Dermis blood vessel endothelial cell (primary cell): ENCODE measurements around the gene RBM19. TPM values are rescaled to one million over a fixed set of nuclear protein-coding genes. Genes with fewer than 3 reads are reported as not detected.

Source experiments
- DNase-seq: peaks from one replicate; pipeline ENCODE4 v3.0.0; 2010
- total RNA-seq: library from RNA; depleted of rRNA; stranded (reverse); fragments of >200 nt; gene quantifications from 2 replicates; pipeline ENCODE4 v1.2.3, GENCODE V29; 2014

RBM19 gene
- total RNA-seq, 1 donor from 2014 or later = 15.1 TPM

DNA sequence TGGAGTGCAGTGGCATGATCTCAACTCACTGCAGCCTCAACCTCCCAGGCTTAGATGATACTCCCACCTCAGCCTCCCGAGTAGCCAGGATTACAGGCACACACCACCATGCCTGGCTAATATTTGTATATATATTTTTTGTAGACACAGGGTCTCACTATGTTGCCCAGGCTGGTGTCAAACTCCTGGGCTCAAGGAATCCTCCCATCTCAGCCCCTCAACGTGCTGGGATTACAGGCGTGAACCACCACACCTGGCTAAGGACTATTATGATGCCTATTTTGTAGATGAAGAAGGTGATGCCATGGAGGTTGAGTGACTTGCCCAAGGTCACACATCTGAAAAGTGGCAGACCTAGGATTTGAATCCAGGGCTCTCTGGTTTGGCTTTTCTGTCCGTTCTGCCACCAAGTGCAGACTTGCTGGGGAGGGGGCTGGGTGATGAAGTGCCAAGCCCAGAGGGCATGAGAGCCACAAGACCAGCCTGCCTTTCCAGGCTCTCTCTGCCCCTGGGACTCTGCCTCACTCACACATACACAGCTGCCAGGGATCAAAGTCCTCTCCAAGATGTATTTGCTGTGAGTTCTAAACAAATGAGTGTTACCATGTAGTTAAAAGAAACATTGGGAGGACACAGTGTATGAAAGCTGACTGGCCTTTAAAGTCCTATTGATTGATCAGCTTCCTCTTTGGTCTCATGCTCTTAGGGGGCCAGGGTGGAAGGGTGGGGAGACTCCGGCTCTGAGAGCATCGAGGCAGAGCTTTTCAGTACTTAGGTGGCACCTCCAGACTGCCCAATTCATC lies 21.3 kb upstream of the RBM19 start:
- DNase-seq = no peak

GRCh38 chr12:113984464-113984863 lies 18.3 kb upstream of the RBM19 start:
- DNase-seq = no peak

DNA sequence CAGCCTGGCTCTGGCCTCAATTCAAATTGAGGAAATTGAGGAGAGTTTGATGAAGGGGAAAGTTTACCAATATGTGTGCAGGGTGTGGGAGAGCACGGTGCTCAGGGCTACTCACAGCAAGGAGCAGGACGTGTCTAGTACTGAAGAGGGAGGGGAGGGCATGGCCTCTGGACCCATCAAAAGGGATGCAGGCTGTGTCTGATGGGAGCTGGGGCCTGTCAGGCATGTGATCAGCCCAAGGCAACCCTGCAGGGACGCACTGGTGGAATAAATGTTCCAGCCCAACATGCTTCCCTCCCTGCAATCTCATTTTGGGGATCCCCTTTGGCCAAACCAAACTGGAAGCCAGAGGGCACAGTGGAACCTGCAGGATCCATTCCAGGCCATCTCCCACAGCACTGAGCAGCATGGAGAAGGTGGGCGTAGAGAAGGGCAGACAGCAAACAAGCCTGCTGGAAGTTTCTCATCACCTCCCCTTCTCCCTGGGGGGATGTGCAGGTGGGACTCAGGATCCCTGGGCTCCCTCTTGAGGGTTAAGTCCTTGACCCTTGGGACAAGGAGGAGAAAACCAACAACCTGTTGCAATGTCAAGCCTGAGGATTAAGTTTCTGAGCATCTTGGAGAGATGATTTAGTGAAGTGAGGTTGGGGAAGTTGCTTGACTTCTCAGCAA lies 17.8 kb upstream of the RBM19 start:
- no peak for DNase-seq

GRCh38 chr12:113983265-113983664 lies 17.1 kb upstream of the RBM19 start:
- DNase-seq = no peak

- no peak for DNase-seq
These were observed 15.8 kb upstream of the RBM19 start for GRCh38 chr12:113981876-113982275.

- peak; percentile 85 for DNase-seq
These were observed 14.6 kb upstream of the RBM19 start for GRCh38 chr12:113980537-113981337.

DNA sequence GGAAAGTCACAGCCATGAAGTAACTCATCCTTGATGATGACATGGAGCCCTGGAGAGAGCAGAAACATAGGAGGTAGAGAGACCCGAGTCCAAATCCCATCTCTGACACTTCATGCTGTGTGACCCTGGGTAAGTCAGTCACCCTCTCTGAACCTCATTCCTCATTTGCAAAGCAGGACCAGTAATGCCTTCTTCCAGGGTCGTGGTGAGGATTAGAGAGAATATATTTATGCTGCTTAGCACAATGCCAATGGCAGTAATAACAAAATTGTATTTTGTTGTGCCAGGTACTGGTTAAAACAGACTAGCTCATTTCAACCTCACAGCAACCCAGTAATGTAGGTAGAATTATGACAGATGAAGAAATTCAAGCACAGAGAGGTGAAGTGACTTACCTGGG lies 13.9 kb upstream of the RBM19 start:
- DNase-seq = no peak

DNA sequence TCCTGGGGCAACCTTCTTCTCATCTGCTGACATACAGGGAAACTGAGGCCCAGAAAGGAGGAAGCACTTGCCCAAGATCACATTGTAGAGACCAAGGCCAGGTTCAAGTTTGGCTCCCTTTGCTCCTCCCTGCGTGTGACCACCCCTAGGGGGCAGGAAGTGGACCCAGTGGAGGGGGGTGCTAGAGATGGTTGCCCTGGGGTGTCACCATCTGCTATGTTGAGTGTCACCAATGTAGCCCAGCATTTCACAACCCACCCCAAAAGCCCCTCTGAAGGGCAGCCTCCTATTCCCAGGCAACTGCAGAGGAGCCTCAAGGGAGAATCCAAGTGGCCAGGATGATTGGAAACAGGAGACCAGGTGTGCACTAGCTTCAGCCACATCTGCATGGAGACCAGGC lies 12.0 kb upstream of the RBM19 start:
- DNase-seq = no peak

- DNase-seq = no peak
These were observed 7.9 kb upstream of the RBM19 start for GRCh38 chr12:113974006-113974405.

- no peak for DNase-seq
These were observed 7.2 kb upstream of the RBM19 start for GRCh38 chr12:113973109-113973904.

DNA sequence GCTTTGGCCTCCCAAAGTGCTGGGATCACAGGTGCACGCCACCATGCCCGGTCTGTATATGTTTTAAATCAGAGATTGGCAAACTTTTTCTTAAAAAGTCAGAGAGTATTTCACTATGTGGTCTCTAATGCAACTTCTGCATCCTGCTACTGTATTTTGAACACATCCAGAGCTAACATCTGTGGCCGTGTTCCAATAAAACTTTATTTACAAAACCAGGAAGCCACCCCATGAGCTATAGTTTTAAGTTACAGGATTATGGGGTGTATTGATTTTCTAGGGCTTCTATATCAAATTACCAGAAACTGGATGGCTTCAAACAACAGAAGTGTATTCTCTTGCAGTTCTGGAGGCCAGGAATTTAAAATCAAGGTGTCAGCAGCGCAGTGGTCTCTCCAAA lies 5.3 kb upstream of the RBM19 start:
- no peak for DNase-seq

GRCh38 chr12:113970211-113970610 lies 4.1 kb upstream of the RBM19 start:
- no peak for DNase-seq

DNA sequence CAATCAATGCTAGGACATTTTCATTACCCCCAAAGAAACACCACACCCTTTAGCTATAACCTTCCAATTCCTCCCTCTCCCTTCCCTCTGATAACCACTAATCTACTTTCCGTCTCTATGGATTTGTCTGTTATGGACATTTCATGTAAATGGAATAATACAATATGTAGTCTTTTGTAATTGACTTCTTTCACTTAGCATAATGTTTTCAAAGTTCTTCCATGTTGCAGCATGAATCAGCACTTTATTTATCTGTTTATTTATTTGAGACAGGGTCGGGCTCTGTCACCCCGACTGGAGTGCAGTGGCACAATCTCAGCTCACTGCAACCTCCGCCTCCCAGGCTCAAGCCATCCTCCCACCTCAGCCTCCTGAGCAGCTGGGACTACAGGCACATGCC lies 1.2 kb upstream of the RBM19 start:
- no peak for DNase-seq

- DNase-seq = no peak
These were observed 3.4 kb downstream of the RBM19 start for GRCh38 chr12:113962733-113963132.

- peak; percentile 19 for DNase-seq
These were observed 4.0 kb downstream of the RBM19 start for GRCh38 chr12:113961921-113962710.

GRCh38 chr12:113960030-113960429 lies 6.1 kb downstream of the RBM19 start:
- no peak for DNase-seq

DNA sequence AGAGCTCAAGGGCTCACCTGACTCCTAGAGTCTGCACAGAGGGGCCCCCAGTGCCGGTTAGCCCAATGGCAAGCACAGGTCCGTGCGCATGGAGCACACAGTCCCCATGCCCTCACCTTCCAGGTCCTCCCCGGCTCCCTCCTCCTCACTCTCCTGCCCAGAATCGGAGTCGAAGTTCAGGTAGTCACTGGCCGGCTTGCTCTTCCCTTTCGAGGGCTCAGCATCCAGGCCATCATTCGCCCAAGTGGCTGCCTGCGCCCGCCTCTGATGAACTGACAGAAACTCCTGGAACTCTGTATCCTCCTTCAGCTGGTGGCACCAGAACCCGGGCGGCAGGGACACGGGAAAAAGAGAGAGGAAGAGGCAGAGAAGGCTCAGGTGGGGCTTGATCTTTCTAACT lies 7.0 kb downstream of the RBM19 start:
- no peak for DNase-seq

GRCh38 chr12:113958108-113958507 lies 8.0 kb downstream of the RBM19 start:
- no peak for DNase-seq

GRCh38 chr12:113957627-113958026 lies 8.5 kb downstream of the RBM19 start:
- DNase-seq = no peak

DNA sequence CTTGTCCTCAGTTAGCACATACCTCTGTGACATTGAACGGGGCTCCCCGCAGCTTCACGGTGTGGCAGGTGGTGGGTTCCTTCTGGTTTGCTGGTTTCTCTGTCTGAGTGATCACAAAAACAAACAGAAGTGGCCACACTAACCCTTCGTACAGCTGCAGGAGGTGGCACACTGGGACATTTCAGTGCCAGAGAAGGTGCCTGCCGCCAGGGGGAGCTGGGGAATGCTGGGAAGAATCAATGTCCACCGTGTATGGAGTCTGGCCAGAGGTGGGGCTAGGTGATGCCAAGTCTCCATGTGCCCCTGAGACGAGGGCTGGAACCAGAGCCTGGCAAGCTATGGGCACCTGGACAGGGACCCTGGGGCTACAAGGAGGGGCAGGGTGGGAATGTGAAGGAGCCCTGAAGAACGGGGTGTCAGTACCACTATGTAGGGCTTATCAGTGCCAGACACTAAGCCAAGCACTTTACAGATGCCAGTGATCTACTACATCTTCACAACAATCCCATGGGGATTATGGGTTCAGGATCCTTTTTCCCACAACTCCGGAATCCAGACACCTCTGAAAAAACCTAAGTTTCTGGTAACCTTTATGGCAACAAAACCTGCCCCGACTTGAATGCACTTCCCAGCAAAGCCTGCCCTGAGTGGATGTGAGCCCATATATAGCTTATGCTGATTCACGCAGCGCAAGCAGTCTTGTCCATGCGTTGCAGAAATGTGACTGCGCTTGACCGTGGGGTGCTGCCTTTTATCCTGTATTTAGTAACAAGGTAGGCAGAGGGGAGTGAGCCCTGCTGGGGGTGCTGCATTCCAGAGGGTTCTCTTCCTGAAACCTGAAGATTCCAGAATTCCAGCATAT lies 10.8 kb downstream of the RBM19 start:
- DNase-seq = peak; percentile 68

GRCh38 chr12:113954547-113954946 lies 11.6 kb downstream of the RBM19 start:
- no peak for DNase-seq
